Keratinocyte (primary cell): ENCODE measurements around the gene SZT2. TPM values are rescaled to one million over a fixed set of nuclear protein-coding genes. Genes with fewer than 3 reads are reported as not detected.

Experiments used
- DNase-seq: peaks from one replicate; pipeline ENCODE4 v3.0.0-alpha.2; 2011; ENCODE audit warnings: low read depth, missing footprints, low spot score
- FAIRE-seq: peaks from 2 replicates; lab custom pipeline; 2011; peaks lifted over from hg19 to GRCh38; lab: Jason Lieb, UNC
- H2AFZ ChIP-seq: 2 replicates; pipeline ENCODE4 v1.6.0; 2012; ENCODE audit warnings: low read length, control low read depth, inconsistent platforms; ENCODE audit not compliant: control insufficient read depth
- H3K27ac ChIP-seq: 2 replicates; pipeline ENCODE4 v1.5.1; 2011; ENCODE audit warnings: low read length; ENCODE audit not compliant: control insufficient read depth, insufficient read depth
- H3K27me3 ChIP-seq: 3 replicates; pipeline ENCODE4 v1.6.0; 2011; ENCODE audit warnings: low read length; ENCODE audit not compliant: control insufficient read depth, insufficient read depth; ENCODE audit errors: extremely low read depth
- H3K36me3 ChIP-seq, 2 experiments: 2 replicates in 1 of 2; 3 replicates in 1 of 2; pipeline ENCODE4 v1.5.1; 2011; ENCODE audit warnings: low read length in 2 of 2, mild to moderate bottlenecking in 1 of 2; ENCODE audit not compliant: control insufficient read depth in 2 of 2, insufficient read depth in 2 of 2; ENCODE audit errors: extremely low read depth in 1 of 2
- H3K4me1 ChIP-seq: 3 replicates; pipeline ENCODE4 v1.5.1; 2011; ENCODE audit warnings: low read length; ENCODE audit not compliant: control insufficient read depth, insufficient read depth; ENCODE audit errors: extremely low read depth
- H3K4me2 ChIP-seq: 3 replicates; pipeline ENCODE4 v1.6.0; 2011; ENCODE audit warnings: low read depth, low read length; ENCODE audit not compliant: control insufficient read depth, insufficient read depth; ENCODE audit errors: extremely low read depth
- H3K4me3 ChIP-seq, 3 experiments: fragments of 200-600 bp in 1 of 3; sonication (generic) in 1 of 3; 2 replicates in 2 of 3; 3 replicates in 1 of 3; pipeline ENCODE4 v1.5.1; 2011 to 2016; ENCODE audit warnings: low read length in 3 of 3, mild to moderate bottlenecking in 3 of 3, control low read depth in 2 of 3, inconsistent platforms in 1 of 3, low read depth in 1 of 3, mixed read lengths in 1 of 3, mixed run types in 1 of 3, moderate library complexity in 1 of 3; ENCODE audit not compliant: control insufficient read depth in 2 of 3, insufficient read depth in 2 of 3; ENCODE audit errors: extremely low read depth in 1 of 3
- H3K79me2 ChIP-seq: 2 replicates; pipeline ENCODE4 v1.6.0; 2012; ENCODE audit warnings: low read length; ENCODE audit not compliant: control insufficient read depth, insufficient read depth
- H3K9ac ChIP-seq: 3 replicates; pipeline ENCODE4 v1.6.0; 2011; ENCODE audit warnings: low read length; ENCODE audit not compliant: control insufficient read depth, insufficient read depth; ENCODE audit errors: extremely low read depth
- H3K9me1 ChIP-seq: 3 replicates; pipeline ENCODE4 v1.6.0; 2011; ENCODE audit warnings: low read length; ENCODE audit not compliant: control insufficient read depth, insufficient read depth; ENCODE audit errors: extremely low read depth
- H3K9me3 ChIP-seq: 2 replicates; pipeline ENCODE4 v1.5.1; 2012; ENCODE audit warnings: low read depth, low read length; ENCODE audit not compliant: control insufficient read depth
- H4K20me1 ChIP-seq: 3 replicates; pipeline ENCODE4 v1.6.0; 2011; ENCODE audit warnings: low read length; ENCODE audit not compliant: control insufficient read depth, insufficient read depth; ENCODE audit errors: extremely low read depth
- EZH2 ChIP-seq: IDR thresholded peaks from one replicate; pipeline ENCODE4 v1.6.1; 2012; ENCODE audit warnings: inconsistent platforms, mild to moderate bottlenecking, low read length, moderate library complexity
- dilution Hi-C: fragments of 300-500 bp; cut with MboI; formaldehyde crosslinking; loops from one replicate; pipeline ENCODE4 v1.7.0; 2020; ENCODE audit warnings: low sequenced_read_pairs; ENCODE audit not compliant: extremely low pct_ligation_motif_present
- polyA plus RNA-seq, 5 experiments: library from polyadenylated mRNA; depleted of rRNA in 3 of 5; stranded (reverse) in 3 of 5; stranded (forward) in 1 of 5; unstranded in 1 of 5; fragments of >200 nt; gene quantifications; 1 replicate in 1 of 5; 2 replicates in 3 of 5; 3 replicates in 1 of 5; pipeline versions ENCODE4 v1.2.1 to v1.2.3, GENCODE V29; 2011 to 2012; ENCODE audit warnings: missing spikeins in 2 of 5, low read depth in 1 of 5, low replicate concordance in 1 of 5
- TF ChIP-seq, protein P1 (sequence below), 3 experiments: IDR thresholded peaks in 1 of 3; conservative IDR thresholded peaks in 1 of 3; optimal IDR thresholded peaks in 1 of 3; 2 replicates in 2 of 3; 3 replicates in 1 of 3; pipeline versions ENCODE3 to v1.5.1; 2011; ENCODE audit warnings: low read length in 3 of 3, mild to moderate bottlenecking in 3 of 3, moderate library complexity in 2 of 3, control low read depth in 1 of 3, inconsistent platforms in 1 of 3; ENCODE audit not compliant: insufficient read depth in 2 of 3; ENCODE audit errors: extremely low read depth in 1 of 3

Gene SZT2
- polyA plus RNA-seq, 1 donor (not counting 4 experiments of a cell fraction or from before 2014, with no cell fraction given), result 6.1 TPM

- no peaks in the 10 kb centered on the region for H3K4me1 ChIP-seq
- TF ChIP-seq EZH2, result no peak
- TF ChIP-seq, protein P1, sequence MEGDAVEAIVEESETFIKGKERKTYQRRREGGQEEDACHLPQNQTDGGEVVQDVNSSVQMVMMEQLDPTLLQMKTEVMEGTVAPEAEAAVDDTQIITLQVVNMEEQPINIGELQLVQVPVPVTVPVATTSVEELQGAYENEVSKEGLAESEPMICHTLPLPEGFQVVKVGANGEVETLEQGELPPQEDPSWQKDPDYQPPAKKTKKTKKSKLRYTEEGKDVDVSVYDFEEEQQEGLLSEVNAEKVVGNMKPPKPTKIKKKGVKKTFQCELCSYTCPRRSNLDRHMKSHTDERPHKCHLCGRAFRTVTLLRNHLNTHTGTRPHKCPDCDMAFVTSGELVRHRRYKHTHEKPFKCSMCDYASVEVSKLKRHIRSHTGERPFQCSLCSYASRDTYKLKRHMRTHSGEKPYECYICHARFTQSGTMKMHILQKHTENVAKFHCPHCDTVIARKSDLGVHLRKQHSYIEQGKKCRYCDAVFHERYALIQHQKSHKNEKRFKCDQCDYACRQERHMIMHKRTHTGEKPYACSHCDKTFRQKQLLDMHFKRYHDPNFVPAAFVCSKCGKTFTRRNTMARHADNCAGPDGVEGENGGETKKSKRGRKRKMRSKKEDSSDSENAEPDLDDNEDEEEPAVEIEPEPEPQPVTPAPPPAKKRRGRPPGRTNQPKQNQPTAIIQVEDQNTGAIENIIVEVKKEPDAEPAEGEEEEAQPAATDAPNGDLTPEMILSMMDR (optimal IDR thresholded peaks at IDR 0.05 in 1 of 3, IDR thresholded peaks at IDR 0.05 in 1 of 3, conservative IDR thresholded peaks at IDR 0.05 in 1 of 3; ENCODE audit: extremely low read depth in 1 of 3, insufficient read depth in 2 of 3, low read length in 3 of 3), result no peak
- H3K4me2 ChIP-seq, result no peak overlapping the region
- H4K20me1 ChIP-seq, result no peaks in the 10 kb centered on the region
- dilution Hi-C loops, result no loop called here
- H3K9me3 ChIP-seq, result no peaks in the 10 kb centered on the region
- no peaks in the 10 kb centered on the region for H3K79me2 ChIP-seq
- no peak overlapping the region for H3K4me3 ChIP-seq
- FAIRE-seq, result no peak
- peaks cover 41 to 46% of the 10 kb centered on the region in 2 experiments for H3K36me3 ChIP-seq
- H3K27me3 ChIP-seq, result no peaks in the 10 kb centered on the region
- no peak overlapping the region for H3K9ac ChIP-seq
- no peak overlapping the region for H2AFZ ChIP-seq
- DNase-seq, result no peak
- H3K27ac ChIP-seq, result no peak overlapping the region
- no peaks in the 10 kb centered on the region for H3K9me1 ChIP-seq
Measured at GRCh38 chr1:43382027-43382779, 7.5 kb upstream of the SZT2 start.

DNA sequence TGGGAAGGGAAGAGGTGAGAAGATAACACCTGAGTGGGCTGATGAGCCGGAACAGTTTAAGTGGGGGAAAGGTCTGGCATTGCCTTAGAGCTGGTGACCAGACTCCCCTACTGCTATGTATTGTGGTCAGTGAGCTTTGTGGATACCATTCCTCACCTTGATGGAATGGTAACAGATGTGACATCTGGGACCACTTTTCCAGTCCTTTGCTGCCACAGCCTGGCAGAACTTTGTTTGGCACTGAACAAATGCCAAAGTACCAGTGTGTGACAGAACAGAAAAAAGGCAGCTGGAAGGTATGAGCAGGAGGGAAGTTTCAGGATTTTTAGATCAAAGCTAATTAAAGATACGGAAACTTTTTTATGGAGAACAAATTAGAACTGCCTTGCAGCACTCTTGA lies 6.2 kb upstream of the SZT2 start:
- FAIRE-seq, result no peak
- Histone ChIP-seq H3K79me2 (peaks cover 10% of the 10 kb centered on the region), H3K9ac (no peak overlapping the region), H3K9me1 (no peaks in the 10 kb centered on the region), H3K27me3 (no peaks in the 10 kb centered on the region), H3K27ac (no peak overlapping the region), H3K4me2 (no peak overlapping the region), H3K4me1 (peaks cover 3% of the 10 kb centered on the region), H2AFZ (no peak overlapping the region), H4K20me1 (no peaks in the 10 kb centered on the region), H3K9me3 (no peaks in the 10 kb centered on the region), H3K36me3 (peaks cover 41 to 49% of the 10 kb centered on the region in 2 experiments), H3K4me3 (no peak overlapping the region)
- DNase-seq, result no peak
- no peak for TF ChIP-seq EZH2
- TF ChIP-seq, protein P1 (optimal IDR thresholded peaks at IDR 0.05 in 1 of 3, IDR thresholded peaks at IDR 0.05 in 1 of 3, conservative IDR thresholded peaks at IDR 0.05 in 1 of 3; ENCODE audit: extremely low read depth in 1 of 3, insufficient read depth in 2 of 3, low read length in 3 of 3), result peak in 1 of 3 experiments; percentile 48
- dilution Hi-C loops, result no loop called here
